ENCODE data around the gene HBEGF.

The HBEGF gene

DNA sequence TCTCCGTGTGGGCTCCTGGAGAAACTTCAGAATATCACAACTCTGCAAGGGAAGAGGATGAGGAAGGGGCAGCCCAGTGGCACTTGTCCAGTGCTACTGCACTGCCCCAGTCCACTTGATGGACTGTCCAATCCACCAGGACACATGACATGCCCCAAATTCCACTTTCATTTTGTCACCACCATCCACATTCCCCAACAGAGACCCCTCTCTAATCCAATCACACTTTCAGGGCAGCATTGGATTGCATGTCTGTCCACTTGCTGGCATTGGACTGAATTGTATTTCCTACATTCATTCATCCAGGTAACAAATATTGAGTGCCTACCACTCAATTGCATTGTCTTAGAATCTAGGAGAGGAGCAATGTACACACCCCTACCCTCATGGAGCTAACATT lies 14.8 kb downstream of the HBEGF start:
- DNase-seq: no peak

DNA sequence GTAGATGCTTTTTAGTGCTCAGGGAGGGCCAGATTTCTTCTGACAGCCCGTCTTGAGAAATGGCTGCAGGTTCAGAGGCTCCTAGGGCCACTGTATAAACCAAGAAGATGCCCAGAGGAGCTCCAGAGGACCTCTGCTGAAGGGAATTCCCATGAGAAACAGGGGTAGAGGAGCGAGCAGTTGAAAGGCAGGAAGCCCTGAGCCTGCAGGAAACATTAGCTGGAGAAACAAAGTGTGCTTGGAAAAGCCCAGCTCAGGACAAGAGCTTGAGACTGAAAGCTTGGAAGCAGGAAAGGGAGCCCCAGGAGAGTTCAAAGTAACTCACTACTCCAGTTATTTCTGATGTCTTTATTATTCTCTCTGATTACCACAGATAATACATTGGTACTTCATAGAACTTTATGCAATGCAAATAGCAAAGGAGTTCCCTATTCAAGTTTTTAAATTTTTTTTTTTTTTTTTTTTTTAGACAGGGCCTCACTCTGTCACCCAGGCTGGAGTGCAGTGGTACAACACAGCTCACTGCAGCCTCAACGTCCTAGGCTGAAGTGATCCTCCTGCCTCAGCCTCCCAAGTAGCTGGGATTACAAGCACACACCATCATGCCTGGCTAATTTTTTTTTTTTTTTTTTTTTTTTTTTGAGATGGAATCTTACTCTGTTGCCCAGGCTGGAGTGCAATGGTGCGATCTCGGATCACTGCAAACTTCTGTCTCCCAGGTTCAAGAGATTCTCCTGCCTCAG lies 16.5 kb downstream of the HBEGF start:
- DNase-seq: no peak

DNA sequence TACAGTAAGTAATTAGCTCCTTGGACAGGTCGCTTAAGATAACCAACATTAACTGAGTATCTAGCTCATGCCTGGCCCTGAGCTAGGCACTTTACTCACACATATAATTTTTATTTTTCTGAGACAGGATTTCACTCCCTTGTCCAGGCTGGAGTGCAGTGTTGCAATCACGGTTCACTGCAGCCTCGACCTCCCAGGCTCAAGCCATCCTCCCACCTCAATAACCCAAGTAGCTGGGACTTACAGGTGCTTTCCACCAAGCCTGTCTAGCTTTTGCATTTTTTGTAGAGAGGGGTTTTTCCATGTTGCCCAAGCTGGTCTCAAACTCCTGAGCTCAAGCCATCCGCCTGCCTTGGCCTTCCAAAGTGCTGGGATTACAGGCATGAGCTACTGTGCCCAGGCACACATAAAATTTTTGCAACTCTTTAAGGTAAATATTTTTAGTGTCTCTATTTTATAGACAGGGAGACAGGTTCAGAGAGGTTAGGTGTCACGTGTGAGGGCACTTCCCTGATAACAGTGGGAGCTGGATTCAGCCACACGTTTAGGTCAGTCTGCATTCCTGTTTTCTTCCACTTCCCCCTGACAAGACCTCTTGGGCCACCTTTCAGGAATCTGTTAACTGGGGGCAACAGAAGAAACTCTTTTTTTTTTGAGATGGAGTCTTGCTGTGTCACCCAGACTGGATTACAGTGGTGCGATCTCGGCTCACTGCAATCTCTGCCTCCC lies 18.2 kb downstream of the HBEGF start:
- no peak for DNase-seq

DNA sequence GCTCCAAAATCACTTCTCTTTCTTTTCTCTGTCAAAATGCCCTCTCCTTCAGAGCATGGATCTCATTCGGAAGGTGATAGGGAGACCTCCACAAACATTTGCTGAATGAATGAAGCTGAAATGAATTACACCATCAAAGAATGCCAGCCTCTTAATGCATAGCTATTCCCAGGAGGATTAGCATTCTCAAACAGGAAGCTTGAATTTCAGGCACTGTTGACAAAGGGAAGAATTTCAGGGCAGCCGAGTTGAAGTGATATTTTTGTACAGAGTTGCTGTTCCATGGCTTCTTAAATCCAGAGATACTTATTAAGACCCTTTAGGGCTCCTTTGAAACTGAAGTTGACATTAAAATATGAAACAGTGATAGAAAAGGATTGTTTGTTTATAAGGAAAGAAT lies 18.8 kb downstream of the HBEGF start:
- DNase-seq: no peak

DNA sequence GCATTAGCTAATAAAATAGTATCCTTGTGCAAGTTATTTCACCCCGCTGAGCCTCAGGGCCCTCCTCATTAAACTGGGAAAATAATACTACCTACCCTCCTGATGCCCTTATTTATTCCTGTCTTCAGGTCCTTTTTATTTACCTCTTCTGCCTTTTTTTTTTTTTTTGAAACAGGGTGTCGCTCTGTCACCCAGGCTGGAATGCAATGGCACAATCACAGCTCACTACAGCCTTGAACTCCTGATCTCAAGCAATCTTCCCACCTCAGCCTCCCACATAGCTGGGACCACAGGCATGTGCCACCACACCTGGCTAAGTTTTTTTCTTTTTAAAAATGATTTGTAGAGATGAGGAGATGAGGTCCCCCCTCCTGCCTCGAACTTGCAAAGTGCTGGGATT lies 20.9 kb downstream of the HBEGF start:
- DNase-seq: no peak

DNA sequence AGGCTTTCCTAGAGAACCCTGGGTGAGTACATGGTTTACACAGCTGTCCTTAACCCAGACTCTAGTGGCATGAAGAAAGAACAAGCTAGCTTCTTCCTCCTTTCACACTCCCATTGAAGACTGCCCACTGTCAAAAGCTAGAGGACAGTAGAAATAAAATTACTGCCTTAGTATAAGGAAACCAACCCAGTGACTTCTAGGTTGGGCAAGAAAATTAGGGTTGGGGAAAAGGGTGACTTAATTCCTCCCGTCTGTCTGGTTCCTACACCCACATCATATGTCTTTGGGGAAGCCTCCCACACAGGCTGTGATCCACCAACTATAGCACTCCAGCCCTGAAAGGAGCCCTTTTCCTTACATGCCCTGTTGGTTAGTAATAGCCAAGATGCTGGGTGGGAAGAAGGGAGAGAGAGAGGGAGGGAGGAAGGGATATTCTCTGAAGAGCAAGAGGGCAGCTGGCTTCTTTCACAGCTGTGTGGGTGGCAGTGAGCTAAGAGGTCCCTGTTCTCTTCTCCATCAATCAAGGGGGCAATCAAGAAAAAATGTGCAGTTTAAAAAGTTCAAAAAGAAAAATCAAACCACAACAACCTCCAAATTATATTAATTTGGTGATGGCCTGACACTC lies 21.7 kb downstream of the HBEGF start:
- DNase-seq: no peak

DNA sequence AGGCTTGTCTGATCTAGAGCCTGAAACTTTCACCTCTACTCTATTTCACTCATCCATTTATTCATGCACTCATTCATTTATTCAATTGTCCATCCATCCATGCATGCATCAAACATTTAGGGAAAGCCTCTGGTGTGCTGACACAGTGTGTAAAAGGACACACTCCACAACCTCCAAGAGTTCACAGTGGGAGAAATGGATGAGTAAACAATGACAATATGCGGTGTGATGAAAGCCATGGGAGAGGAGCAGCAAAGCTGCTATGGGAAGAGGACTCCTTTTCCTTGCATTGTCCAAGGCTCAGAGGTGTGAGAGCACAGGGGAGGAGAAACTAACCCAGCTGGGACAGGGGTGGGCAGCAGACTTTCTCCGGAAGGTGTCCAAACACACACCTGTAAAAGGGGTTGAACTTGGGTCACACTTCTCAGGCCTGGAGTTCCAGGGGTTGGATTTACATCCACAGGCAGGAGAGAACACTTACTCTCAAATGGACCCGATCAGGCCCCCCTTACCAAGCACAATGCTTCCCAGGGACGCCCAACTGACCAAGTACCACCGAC lies 22.3 kb downstream of the HBEGF start:
- DNase-seq: no peak

DNA sequence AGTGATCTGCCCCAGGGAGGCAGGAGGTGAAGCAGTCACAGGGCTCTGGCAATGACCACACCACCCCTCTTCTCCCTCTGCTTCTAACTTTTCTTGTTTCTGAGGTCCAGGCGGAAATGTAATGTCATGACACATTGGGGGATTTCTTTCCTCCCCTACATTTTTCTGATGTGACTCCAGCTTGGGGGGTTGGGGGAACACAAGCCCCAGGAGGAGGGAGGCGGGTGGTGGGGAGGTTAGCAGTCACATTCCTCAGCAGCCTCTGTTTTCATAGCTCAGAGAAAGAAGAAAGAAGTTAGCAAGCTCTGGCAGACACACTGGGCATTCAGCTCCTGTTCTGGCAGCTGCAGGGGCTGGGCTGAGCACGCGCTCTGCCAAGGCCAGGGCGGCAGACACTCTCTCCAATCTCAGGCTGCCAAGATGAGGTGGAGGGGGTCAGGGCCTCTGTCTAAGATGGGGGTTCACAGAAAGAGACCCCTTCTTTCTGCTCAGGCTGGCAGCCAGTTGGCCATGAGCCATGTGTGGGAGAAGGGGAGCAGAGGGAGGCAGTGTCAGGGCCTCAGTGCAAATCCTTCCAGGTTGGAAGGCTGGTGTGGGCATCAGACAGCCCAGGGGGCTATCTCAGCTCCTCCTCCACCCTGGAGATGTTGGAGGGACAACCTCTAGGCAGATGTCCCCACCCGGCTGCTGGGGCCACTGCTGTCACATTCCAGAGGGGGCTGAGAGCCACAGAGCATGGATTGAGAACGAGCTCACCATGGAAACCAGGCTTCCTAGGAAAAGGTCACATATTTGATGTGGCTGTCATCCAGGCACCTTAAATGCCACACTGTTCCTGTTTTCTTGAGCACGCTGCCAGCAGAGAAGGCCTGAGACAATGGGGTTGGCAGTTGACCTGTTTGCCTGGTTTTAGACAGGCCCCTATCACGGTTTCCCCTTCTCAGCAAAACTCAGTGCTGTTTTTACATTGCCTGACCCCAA lies 23.4 kb downstream of the HBEGF start:
- no peak for DNase-seq

DNA sequence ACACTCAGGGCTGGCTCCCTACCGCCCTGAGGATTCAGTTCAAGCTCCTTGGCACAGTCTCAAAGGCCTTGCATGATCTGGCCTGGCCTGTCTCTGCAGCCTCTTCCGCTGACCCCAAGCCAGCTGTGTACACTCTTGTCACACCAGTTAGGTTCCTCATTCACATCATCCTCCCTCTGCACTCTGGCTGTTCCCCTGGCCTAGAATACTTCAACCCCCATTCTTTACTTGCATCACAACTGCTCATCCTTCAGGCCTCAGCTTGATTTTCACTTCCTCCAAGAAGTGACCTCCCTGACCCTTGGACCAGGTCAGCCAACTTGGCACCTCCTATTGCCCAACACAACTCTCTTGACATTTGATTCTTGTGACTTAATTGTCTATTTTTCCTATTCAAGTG lies 24.6 kb downstream of the HBEGF start:
- DNase-seq: no peak

DNA sequence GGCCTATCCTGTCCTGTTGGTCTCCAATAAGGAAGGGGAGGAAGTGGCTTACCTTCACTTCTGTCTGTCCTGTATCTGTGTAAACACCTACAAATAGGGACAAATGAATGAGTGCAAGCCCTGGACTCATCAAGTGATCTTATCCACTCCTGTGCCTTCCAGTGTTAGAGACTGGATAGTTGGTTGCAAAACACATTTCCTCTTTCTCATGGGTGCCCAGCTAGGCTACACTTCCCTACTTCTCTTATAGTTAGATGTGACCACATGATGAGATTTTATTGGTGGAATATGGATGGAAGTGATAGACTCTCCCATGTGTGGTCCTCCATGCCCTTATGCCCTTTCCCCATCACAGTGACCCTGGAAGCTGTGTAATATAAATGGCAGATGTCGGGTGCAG lies 26.6 kb downstream of the HBEGF start:
- DNase-seq: no peak

DNA sequence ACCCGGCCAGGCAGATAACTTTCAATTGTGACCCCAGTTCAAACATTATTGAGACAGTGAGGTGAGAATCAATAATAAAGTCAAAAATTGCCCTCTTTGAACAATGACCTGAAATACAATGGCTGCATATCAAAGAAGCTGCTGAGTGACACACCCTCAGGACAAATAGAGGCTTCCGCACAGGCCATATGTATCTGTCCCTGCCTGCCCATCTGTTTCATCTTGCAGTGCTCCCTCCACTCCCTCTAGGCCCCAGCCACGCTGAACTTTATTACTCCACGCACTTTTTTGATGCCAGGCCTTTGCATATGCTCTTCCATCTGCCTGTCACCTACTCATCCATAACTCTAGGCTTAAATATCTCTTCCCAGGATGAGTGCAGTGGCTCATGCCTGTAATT lies 27.6 kb downstream of the HBEGF start:
- DNase-seq: no peak

DNA sequence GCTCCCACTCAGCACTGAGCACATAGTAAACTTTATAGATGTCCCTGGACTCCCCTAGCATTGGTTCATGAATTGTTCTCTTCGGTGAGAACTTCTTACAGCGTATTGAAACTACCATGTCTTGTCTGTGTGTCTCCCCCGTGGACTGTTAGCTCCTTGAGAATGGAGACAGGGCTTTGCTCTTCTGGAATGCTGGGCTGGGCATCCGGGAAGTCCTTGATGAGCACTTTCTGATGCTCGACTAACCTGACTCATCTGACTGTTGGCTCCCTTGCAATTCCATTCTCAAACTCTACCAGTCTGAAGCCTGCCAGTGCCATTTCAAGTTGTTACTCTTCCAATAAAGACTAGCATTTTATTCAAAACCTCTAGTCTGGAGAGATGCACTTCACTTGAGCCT lies 28.5 kb downstream of the HBEGF start:
- no peak for DNase-seq

DNA sequence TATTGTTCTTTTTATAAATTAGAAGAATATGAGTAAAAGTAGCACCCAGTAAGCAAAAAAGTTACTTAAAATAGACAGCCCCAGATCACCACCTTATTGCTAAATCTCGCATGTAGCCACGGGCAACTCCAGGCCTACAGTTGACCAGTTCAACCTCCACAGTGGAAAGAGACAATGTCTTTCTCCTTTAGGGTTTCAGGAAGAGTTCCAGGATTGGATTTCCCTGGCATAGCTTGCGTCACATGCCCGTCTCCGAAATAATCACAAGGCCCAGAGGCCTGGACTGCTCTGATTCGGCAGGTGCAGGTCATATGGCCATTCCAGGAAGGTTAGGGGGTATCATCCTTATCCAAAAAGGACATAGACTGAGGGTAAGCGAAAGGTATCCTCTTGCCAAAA lies 33.6 kb downstream of the HBEGF start:
- no peak for DNase-seq

DNA sequence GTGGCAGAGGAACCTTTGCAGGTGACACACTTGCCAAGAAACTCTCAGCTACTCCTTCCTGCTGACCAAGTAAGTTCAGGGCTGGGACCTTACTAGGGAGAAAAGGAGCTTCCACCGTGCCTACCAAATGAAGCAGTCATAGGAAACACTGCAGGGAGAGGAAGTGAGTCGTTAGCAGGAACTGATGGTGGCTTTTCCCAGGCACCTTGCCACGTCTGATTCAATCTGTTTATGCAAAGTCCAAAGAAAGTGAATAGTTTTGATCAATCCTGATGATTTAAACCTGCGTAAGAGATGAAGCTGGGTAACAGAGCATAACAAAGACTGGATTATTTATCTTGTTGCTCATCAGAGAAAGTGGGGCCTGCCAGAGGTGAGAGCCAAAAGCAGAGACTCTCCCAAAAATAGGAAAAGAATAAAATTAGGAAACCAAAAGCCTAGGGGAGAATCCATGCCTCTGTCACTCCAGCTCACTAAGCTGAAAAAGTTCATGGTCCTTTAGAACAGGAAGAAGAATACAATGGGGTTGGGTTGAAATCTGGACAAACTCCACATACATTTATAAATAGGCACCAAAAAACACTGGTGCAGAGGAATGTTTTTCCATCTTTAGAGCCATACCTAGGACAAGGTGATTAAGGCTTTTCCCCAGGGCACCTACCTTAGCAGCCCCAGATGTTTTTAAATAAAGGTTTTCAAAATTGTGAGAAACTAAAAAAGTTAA lies 34.2 kb downstream of the HBEGF start:
- no peak for DNase-seq

DNA sequence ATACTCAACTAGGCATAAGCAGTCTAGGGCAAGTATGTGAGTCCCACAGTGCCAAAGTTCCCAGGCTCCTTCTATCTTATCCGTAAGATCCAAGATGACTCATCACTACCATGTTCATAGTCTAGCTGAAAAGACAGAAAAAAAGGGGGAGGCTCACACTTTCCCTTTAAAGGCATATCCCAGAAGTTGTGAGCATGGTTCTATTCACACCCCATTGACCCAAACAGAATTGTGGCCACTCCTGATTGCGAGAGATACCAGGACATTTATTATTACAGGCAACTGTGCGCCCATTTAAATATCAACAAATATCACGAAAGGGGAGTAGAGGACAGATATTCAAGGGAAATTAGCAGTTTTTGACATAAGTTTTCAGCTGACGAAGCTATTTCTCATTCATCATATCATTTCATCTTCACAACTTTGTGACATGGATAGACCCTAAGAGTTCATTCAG lies 35.4 kb downstream of the HBEGF start:
- DNase-seq: no peak

DNA sequence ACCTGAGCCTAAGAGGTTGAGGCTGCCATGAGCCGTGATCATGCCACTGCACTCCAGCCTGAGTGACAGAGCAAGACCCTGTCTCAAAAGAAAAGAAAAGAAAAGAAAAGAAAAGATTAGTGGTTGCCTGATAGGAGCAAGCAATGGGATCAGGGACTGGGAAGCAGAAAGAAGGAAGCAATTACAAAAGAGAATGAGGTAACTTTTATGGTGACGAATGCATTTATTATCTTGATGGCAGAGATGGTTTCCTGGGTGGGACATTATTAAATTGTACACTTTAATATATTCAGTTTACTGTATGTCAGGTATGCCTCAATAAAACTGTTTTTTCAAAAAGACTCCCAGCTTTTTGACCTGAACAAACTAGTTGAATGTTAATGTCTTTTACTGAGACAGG lies 36.0 kb downstream of the HBEGF start:
- DNase-seq: no peak

DNA sequence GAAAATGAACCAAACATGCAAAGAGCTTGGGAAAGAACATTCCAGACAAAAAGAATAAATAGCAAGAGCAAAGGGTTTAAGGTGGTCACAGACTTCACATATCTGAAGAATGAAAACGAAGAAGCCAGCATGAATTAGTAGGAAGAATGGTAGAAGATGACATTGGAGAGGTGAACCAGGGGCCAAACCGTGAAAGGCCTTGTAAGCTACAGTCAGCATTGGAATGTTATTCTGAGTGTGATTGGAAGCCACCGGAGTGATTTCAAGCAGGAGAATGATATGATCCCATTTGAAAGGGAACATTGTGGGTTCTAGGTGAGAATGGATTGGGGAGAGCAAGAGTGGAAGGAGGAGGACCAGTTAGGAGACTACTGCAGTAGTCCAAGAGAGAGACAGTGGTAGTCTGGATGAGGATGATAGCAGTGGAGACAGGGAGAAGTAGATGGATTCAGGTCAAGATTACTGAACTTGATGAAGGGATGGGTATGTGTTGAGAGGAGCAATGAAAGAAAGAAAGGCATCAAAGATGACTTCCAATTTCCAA lies 36.6 kb downstream of the HBEGF start:
- no peak for DNase-seq

DNA sequence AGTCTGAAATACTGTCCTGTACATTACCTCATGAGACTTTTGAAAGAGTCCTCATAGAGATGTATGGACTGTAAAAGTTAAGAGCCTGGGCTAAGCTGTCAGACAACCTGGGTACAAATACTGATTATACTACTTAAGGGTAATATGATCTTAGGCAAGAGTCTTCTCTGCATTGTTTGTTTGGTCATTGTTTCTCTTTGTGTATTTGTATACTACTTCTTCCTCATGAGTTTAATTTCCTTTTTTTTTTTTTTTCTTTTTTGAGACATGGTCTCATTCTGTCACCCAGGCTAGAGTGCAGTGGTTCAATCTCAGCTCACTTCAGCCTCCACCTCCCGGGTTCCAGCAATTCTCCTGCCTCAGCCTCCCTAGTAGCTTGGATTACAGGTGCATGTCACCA lies 40.9 kb downstream of the HBEGF start:
- no peak for DNase-seq

DNA sequence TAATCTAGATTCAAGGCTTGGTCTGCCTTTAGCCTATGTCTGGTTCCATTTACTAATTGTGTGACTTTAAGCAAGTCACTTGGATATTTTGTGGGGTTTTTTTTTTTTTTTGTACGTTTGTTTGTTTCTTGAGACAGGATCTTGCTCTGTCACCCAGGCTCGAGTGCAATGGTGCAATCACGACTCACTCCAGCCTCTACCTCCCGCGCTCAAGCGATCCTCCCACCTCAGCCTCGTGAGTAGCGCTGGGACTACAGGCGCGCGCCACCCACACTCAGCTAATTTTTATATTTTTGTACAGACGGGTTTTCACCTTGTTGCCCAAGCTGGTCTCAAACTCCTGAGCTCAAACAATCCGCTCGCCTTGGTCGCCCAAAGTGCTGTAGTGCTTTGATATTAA lies 42.4 kb downstream of the HBEGF start:
- DNase-seq: no peak

DNA sequence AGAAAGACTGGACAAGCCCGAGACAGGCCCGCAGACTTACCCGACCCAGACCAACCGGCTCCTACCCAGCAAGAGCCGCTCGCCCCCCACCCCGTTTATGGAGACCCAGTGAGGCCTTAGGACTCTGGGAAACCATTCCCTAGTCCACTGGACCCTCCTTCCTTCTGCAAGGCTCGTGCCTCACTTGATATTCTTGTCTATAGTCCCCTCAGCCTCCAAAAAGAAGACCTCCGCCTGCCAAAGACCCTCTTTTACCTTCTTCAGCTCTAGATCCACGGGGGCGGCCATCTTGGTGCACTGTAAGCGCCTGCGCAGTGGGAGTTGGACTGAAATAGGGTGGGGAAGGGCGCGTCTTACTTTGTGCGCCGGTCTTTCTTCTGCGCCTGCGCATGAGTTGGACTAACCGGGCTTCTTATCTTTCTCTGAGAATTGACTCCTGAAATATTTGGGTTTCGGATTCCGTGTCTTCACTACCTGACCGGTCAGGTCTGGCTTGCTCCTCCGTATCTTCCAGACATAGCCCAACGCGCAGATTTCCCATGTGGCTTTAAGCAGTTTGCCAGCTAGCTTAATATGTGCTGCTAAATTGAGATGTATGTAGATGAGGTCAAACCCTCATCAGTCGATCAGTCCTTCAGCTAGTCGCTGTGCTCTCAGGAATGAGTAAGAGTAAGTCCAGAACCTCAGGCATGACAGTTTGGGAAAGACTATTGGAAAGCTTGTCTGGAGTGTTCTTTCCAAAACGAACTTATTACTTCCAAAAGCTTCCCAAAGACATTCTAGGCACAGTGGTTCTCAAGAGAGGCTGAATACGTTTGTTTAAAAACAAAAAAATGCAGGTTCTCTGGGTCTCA lies 43.4 kb downstream of the HBEGF start, which contains the start of gene PFDN1:
TSS of gene PFDN1 (minus strand) at position 316 of the 854 bp plus-strand sequence. CDS start at position 288, 28 bp downstream.
- DNase-seq: peak; percentile 87
